ENCODE measurements around the gene SLC15A3.
A peak's percentile ranks its signal among the peaks of the same experiment; 100 is the strongest.

DNA sequence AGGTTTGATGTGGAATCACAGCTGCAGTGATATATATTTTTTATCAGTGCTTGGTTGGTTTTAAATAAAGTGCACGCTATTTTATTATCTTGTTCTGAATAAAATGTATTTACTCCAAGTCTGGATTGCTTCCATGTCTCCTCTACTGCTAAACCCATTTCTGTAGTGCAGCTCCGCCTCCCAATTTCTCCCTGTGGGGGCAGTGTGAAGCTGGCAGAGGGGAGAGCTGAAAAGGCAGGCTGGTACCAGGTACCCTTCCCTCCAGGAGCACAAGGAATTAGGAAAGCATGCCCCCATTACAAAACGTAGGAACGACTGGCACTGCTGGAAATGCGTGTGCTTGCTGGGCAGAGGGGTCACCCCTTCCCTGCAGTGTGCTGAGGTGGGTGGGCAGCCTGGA lies 28.6 kb downstream of the SLC15A3 start:
- TF ChIP-seq, protein P1, sequence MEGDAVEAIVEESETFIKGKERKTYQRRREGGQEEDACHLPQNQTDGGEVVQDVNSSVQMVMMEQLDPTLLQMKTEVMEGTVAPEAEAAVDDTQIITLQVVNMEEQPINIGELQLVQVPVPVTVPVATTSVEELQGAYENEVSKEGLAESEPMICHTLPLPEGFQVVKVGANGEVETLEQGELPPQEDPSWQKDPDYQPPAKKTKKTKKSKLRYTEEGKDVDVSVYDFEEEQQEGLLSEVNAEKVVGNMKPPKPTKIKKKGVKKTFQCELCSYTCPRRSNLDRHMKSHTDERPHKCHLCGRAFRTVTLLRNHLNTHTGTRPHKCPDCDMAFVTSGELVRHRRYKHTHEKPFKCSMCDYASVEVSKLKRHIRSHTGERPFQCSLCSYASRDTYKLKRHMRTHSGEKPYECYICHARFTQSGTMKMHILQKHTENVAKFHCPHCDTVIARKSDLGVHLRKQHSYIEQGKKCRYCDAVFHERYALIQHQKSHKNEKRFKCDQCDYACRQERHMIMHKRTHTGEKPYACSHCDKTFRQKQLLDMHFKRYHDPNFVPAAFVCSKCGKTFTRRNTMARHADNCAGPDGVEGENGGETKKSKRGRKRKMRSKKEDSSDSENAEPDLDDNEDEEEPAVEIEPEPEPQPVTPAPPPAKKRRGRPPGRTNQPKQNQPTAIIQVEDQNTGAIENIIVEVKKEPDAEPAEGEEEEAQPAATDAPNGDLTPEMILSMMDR (conservative IDR thresholded peaks at IDR 0.05; ENCODE audit: low read length): 0 out of 2 replicates have a peak, but pooled peaks have one; percentile 24
- TF ChIP-seq EZH2phosphoT487 (IDR thresholded peaks at IDR 0.05; ENCODE audit: borderline replicate concordance, low read depth, low read length): no peak

All from OCI-LY7 (cell line).